Gastrocnemius medialis (tissue), 4 donors: ENCODE data around the gene CASKIN2.

ENCODE experiments used
- CTCF ChIP-seq, 5 experiments: fragments of 450-650 bp in 3 of 5; fragments of 200-600 bp in 2 of 5; sonication (generic) in 2 of 5; IDR thresholded peaks in 4 of 5; conservative IDR thresholded peaks in 1 of 5; 1 replicate in 4 of 5; 2 replicates in 1 of 5; pipeline ENCODE4 v1.5.1; 2016 to 2019; ENCODE audit warnings: antibody characterized with exemption in 5 of 5, mild to moderate bottlenecking in 3 of 5, moderate library complexity in 3 of 5
- POLR2A ChIP-seq, 2 donors: fragments of 450-650 bp; IDR thresholded peaks; one replicate each; pipeline ENCODE4 v1.6.1; 2017; ENCODE audit warnings: antibody characterized with exemption in 2 of 2, mild to moderate bottlenecking in 2 of 2, moderate library complexity in 2 of 2

- TF ChIP-seq CTCF (IDR thresholded peaks at IDR 0.05 in 4 of 5, conservative IDR thresholded peaks at IDR 0.05 in 1 of 5), result no peak
- TF ChIP-seq POLR2A (IDR thresholded peaks at IDR 0.05), result no peak
These were observed 10.3 kb downstream of the CASKIN2 start for GRCh38 chr17:75505152-75505409.
